GM20431 (cell line): ENCODE results near the gene MACROD2.

Experiments
- in situ Hi-C: fragments of 300-500 bp; cut with MseI, MboI; formaldehyde crosslinking; loops from one replicate; pipeline ENCODE4 v1.15.0; 2020; ENCODE audit warnings: low sequenced_read_pairs; ENCODE audit not compliant: unreplicated experiment

MACROD2 gene

GRCh38 chr20:15653396-15654207, 1658.3 kb downstream of the MACROD2 start:
- in situ Hi-C loops, result no loop called here

- in situ Hi-C loops, result no loop called here
Measured at GRCh38 chr20:15654208-15654649, 1658.9 kb downstream of the MACROD2 start.

GRCh38 chr20:15655295-15655874, 1660.1 kb downstream of the MACROD2 start:
- in situ Hi-C loops, result no loop called here

GRCh38 chr20:15656124-15656523, 1660.8 kb downstream of the MACROD2 start:
- in situ Hi-C loops, result no loop called here

- in situ Hi-C loops, result no loop called here
Measured at GRCh38 chr20:15658295-15658694, 1663.0 kb downstream of the MACROD2 start.

GRCh38 chr20:15673206-15673605, 1677.9 kb downstream of the MACROD2 start:
- in situ Hi-C loops, result no loop called here

- in situ Hi-C loops, result no loop called here
Measured at GRCh38 chr20:15674253-15675060, 1679.1 kb downstream of the MACROD2 start.

- in situ Hi-C loops, result no loop called here
Measured at GRCh38 chr20:15675061-15675514, 1679.8 kb downstream of the MACROD2 start.

- in situ Hi-C loops, result no loop called here
Measured at GRCh38 chr20:15675813-15676484, 1680.6 kb downstream of the MACROD2 start.

- in situ Hi-C loops, result no loop called here
Measured at GRCh38 chr20:15676815-15677214, 1681.5 kb downstream of the MACROD2 start.

GRCh38 chr20:15682690-15683089, 1687.4 kb downstream of the MACROD2 start:
- in situ Hi-C loops, result no loop called here

GRCh38 chr20:15692570-15692969, 1697.3 kb downstream of the MACROD2 start:
- in situ Hi-C loops, result no loop called here

- in situ Hi-C loops, result loop anchor here (25.0 kb wide), 1 partner anchor 788 kb away; no protein-coding TSS in a partner anchor
Measured at GRCh38 chr20:15699431-15700146, 1704.3 kb downstream of the MACROD2 start.

GRCh38 chr20:15700147-15700765, 1704.9 kb downstream of the MACROD2 start:
- in situ Hi-C loops, result loop anchor here (25.0 kb wide), 1 partner anchor 787 kb away; no protein-coding TSS in a partner anchor

- in situ Hi-C loops, result loop anchor here (25.0 kb wide), 1 partner anchor 785 kb away; no protein-coding TSS in a partner anchor
Measured at GRCh38 chr20:15702161-15702560, 1706.8 kb downstream of the MACROD2 start.

GRCh38 chr20:15703171-15703911, 1708.0 kb downstream of the MACROD2 start:
- in situ Hi-C loops, result loop anchor here (25.0 kb wide), 1 partner anchor 784 kb away; no protein-coding TSS in a partner anchor

GRCh38 chr20:15705975-15706374, 1710.7 kb downstream of the MACROD2 start:
- in situ Hi-C loops, result loop anchor here (25.0 kb wide), 1 partner anchor 781 kb away; no protein-coding TSS in a partner anchor

GRCh38 chr20:15706719-15707118, 1711.4 kb downstream of the MACROD2 start:
- in situ Hi-C loops, result loop anchor here (25.0 kb wide), 1 partner anchor 781 kb away; no protein-coding TSS in a partner anchor
